DOHH2 (cell line): ENCODE data around the gene BEND3.

Source experiments
- CTCF ChIP-seq: fragments of 200-600 bp; sonication (generic); IDR thresholded peaks from one replicate; pipeline ENCODE4 v1.5.1; 2014; ENCODE audit warnings: antibody characterized with exemption, mild to moderate bottlenecking, low read depth, low read length; ENCODE audit not compliant: poor library complexity, severe bottlenecking
- EZH2phosphoT487 ChIP-seq: fragments of 200-600 bp; sonication (generic); IDR thresholded peaks from 2 replicates; pipeline ENCODE4 v1.6.1; 2017; ENCODE audit warnings: borderline replicate concordance, mild to moderate bottlenecking, antibody characterized with exemption, low read length, moderate library complexity, mixed read lengths

DNA sequence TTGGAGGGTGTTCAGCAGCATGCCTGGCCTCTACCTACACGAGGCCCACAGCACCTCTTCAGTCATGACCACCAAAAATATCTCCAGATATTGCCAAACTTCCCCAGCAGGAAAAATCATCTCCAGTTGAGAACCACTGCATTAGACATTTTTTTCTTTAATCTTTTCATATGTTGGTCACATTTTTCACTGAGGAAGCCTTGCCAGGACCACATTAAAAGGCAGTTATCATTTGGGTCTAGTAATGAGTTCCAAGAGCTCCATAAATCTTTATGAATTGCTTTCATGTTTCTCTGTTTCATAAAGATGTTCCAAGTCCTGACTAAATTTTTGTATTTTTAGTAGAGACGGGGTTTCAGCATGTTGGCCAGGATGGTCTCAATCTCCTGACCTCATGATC lies 58.5 kb downstream of the BEND3 start:
- no peak for TF ChIP-seq CTCF
- TF ChIP-seq EZH2phosphoT487 = no peak
